ENCODE results near the gene SFXN5. TPM values are rescaled to one million over a fixed set of nuclear protein-coding genes. Genes with fewer than 3 reads are reported as not detected.

The SFXN5 gene
- total RNA-seq, 4 donors from 2014 or later, result 5.7 to 11.8 (median 6.7) TPM

- H3K4me3 ChIP-seq, result no peak overlapping the region
- peaks cover 0 to 62% of the 10 kb centered on the region in 2 donors for H3K36me3 ChIP-seq
- WGBS, 2 donors (ENCODE audit: low coverage in 1 of 2), result no CpG with 5 or more reads among the region's 4 CpGs
- H3K4me1 ChIP-seq, result no peaks in the 10 kb centered on the region
- TF ChIP-seq EP300 (IDR thresholded peaks at IDR 0.05) (no peak), POLR2A (IDR thresholded peaks at IDR 0.05) (no peak), POLR2AphosphoS5 (IDR thresholded peaks at IDR 0.05) (no peak)
- TF ChIP-seq, protein P1, sequence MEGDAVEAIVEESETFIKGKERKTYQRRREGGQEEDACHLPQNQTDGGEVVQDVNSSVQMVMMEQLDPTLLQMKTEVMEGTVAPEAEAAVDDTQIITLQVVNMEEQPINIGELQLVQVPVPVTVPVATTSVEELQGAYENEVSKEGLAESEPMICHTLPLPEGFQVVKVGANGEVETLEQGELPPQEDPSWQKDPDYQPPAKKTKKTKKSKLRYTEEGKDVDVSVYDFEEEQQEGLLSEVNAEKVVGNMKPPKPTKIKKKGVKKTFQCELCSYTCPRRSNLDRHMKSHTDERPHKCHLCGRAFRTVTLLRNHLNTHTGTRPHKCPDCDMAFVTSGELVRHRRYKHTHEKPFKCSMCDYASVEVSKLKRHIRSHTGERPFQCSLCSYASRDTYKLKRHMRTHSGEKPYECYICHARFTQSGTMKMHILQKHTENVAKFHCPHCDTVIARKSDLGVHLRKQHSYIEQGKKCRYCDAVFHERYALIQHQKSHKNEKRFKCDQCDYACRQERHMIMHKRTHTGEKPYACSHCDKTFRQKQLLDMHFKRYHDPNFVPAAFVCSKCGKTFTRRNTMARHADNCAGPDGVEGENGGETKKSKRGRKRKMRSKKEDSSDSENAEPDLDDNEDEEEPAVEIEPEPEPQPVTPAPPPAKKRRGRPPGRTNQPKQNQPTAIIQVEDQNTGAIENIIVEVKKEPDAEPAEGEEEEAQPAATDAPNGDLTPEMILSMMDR (IDR thresholded peaks at IDR 0.05), result no peak
- H3K27me3 ChIP-seq, result no peaks in the 10 kb centered on the region
- no peaks in the 10 kb centered on the region for H3K9me3 ChIP-seq
- ATAC-seq, result no peak
- no peak overlapping the region for H3K27ac ChIP-seq
Observed at GRCh38 chr2:72969706-72970105, 101.8 kb downstream of the SFXN5 start.

GRCh38 chr2:72968286-72968685 is 103.2 kb downstream of the SFXN5 start:
- no peak for TF ChIP-seq EP300 (IDR thresholded peaks at IDR 0.05)
- TF ChIP-seq, protein P1 (IDR thresholded peaks at IDR 0.05), result no peak
- no peak for TF ChIP-seq POLR2A (IDR thresholded peaks at IDR 0.05)
- no peak for TF ChIP-seq POLR2AphosphoS5 (IDR thresholded peaks at IDR 0.05)
- Histone ChIP-seq H3K27me3 (no peaks in the 10 kb centered on the region), H3K36me3 (peaks cover 0 to 74% of the 10 kb centered on the region in 2 donors), H3K27ac (no peak overlapping the region), H3K4me3 (no peak overlapping the region), H3K9me3 (no peaks in the 10 kb centered on the region), H3K4me1 (no peaks in the 10 kb centered on the region)
- no peak for ATAC-seq
- WGBS, 2 donors (ENCODE audit: low coverage in 1 of 2), result 83 to 89% methylated on average over 2 to 7 of the region's 8 CpGs

- H3K36me3 ChIP-seq, result peaks cover 0 to 71% of the 10 kb centered on the region in 2 donors
- H3K4me3 ChIP-seq, result no peak overlapping the region
- no peaks in the 10 kb centered on the region for H3K27me3 ChIP-seq
- no peak overlapping the region for H3K27ac ChIP-seq
- TF ChIP-seq POLR2AphosphoS5 (IDR thresholded peaks at IDR 0.05), result no peak
- TF ChIP-seq EP300 (IDR thresholded peaks at IDR 0.05), result no peak
- TF ChIP-seq, protein P1 (IDR thresholded peaks at IDR 0.05), result no peak
- no peak for TF ChIP-seq POLR2A (IDR thresholded peaks at IDR 0.05)
- 93 to 100% methylated on average over 4 to 6 of the region's 14 CpGs for WGBS, 2 donors (ENCODE audit: low coverage in 1 of 2)
- no peak for ATAC-seq
- H3K9me3 ChIP-seq, result no peaks in the 10 kb centered on the region
- H3K4me1 ChIP-seq, result no peaks in the 10 kb centered on the region
Observed at GRCh38 chr2:72965770-72966450, 105.6 kb downstream of the SFXN5 start.

DNA sequence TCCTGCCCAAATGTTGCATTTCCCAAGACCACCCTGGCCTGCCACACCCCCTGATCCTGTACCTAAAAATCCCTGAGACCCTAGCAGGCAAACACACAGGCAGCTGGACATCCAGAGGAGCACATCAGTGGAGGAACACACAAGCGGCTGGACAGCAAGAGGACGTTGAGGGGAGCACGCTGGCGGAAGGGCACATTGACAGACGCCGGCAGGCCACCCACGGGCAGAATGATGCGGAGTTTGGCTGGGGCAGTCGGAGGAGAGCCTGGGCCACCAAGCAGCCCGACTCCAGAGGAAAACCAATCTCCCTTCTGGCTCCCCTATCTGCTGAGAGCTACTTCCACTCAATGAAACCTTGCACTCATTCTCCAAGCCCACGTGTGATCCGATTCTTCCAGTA is 106.5 kb downstream of the SFXN5 start:
- Histone ChIP-seq H3K9me3 (no peaks in the 10 kb centered on the region), H3K4me3 (no peak overlapping the region), H3K27me3 (no peaks in the 10 kb centered on the region), H3K36me3 (peaks cover 0 to 62% of the 10 kb centered on the region in 2 donors), H3K4me1 (no peaks in the 10 kb centered on the region), H3K27ac (no peak overlapping the region)
- no peak for ATAC-seq
- WGBS, 2 donors (ENCODE audit: low coverage in 1 of 2), result 80 to 83% methylated on average over 2 of the region's 12 CpGs
- TF ChIP-seq POLR2AphosphoS5 (IDR thresholded peaks at IDR 0.05) (no peak), EP300 (IDR thresholded peaks at IDR 0.05) (no peak), POLR2A (IDR thresholded peaks at IDR 0.05) (no peak)
- TF ChIP-seq, protein P1 (IDR thresholded peaks at IDR 0.05), result no peak

DNA sequence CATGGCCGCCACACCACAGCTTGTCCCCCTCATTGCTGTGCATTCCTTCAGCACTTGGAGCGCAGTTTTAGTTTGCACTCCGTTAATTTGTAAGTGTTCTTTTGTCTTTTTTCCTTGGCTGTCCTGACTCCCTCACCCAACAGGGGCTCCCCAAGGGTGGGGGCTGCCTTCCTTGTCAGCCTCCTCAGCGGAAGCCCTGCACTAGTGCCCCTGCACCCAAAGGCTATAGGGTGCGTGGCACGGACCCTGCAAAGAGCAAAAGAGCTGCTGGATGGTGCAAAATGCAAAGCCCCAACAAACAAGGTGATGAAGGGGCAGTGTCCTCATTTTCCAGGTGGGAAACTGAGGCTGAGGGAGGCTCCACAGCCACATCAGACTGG is 107.4 kb downstream of the SFXN5 start:
- Histone ChIP-seq H3K27me3 (no peaks in the 10 kb centered on the region), H3K36me3 (peaks cover 0 to 55% of the 10 kb centered on the region in 2 donors), H3K9me3 (no peaks in the 10 kb centered on the region), H3K4me3 (no peak overlapping the region), H3K27ac (no peak overlapping the region), H3K4me1 (no peaks in the 10 kb centered on the region)
- TF ChIP-seq POLR2A (IDR thresholded peaks at IDR 0.05), result no peak
- no peak for TF ChIP-seq POLR2AphosphoS5 (IDR thresholded peaks at IDR 0.05)
- TF ChIP-seq EP300 (IDR thresholded peaks at IDR 0.05), result no peak
- TF ChIP-seq, protein P1 (IDR thresholded peaks at IDR 0.05), result no peak
- WGBS, 2 donors (ENCODE audit: low coverage in 1 of 2), result 94% methylated on average over 3 of the region's 6 CpGs; no CpG with 5 or more reads in 1 of the 2 donors
- no peak for ATAC-seq
